PC-9 (cell line): ENCODE data around the gene NISCH. TPM values are rescaled to one million over a fixed set of nuclear protein-coding genes. Genes with fewer than 3 reads are reported as not detected.

Experiments used
- BruUV-seq: library from RNA; stranded (reverse); fragments of 400-500 nt; replicated peaks from 2 replicates; lab custom pipeline; 2021; lab: Mats Ljungman, UMichigan
- CTCF ChIA-PET: fragments of 300-600 bp; sonication (Branson Sonifier 250); formaldehyde crosslinking; loops from one replicate; lab custom pipeline; 2022; ENCODE audit warnings: antibody characterized with exemption; lab: Charles Lee
- POLR2A ChIA-PET: fragments of 300-600 bp; sonication (Branson Sonifier 250); formaldehyde crosslinking; loops from one replicate; lab custom pipeline; 2022; ENCODE audit warnings: antibody characterized with exemption; ENCODE audit not compliant: unreplicated experiment; lab: Charles Lee
- DNase-seq, 2 experiments: peaks; one replicate each; pipeline versions ENCODE4 v3.0.0 to v3.0.0-alpha.2; 2015 to 2022; ENCODE audit warnings: mixed read lengths in 1 of 2
- H2AFZ ChIP-seq: fragments of 200-600 bp; sonication (generic); 2 replicates; pipeline ENCODE4 v1.8.1; 2017; ENCODE audit warnings: antibody characterized with exemption
- H3F3A ChIP-seq: fragments of 200-600 bp; sonication (generic); 2 replicates; pipeline ENCODE4 v1.8.1; 2017; ENCODE audit warnings: antibody characterized with exemption, mild to moderate bottlenecking, low read depth; ENCODE audit not compliant: insufficient read depth
- H3K27ac ChIP-seq: fragments of 200-600 bp; sonication (generic); 2 replicates; pipeline ENCODE4 v1.6.1; 2016; ENCODE audit warnings: mixed run types
- H3K27me3 ChIP-seq: fragments of 200-600 bp; sonication (generic); 2 replicates; pipeline ENCODE4 v1.6.1; 2016; ENCODE audit warnings: low read depth, mixed run types; ENCODE audit not compliant: insufficient read depth
- H3K36me3 ChIP-seq: fragments of 200-600 bp; sonication (generic); 2 replicates; pipeline ENCODE4 v1.6.1; 2016; ENCODE audit warnings: low read depth, mixed run types
- H3K4me1 ChIP-seq: fragments of 200-600 bp; sonication (generic); replicated peaks from 2 replicates; pipeline ENCODE4 v1.6.1; 2016; ENCODE audit warnings: mixed run types; ENCODE audit not compliant: insufficient read depth
- H3K4me2 ChIP-seq: fragments of 200-600 bp; sonication (generic); 2 replicates; pipeline ENCODE4 v1.6.1; 2017; ENCODE audit warnings: mixed run types
- H3K4me3 ChIP-seq: fragments of 200-600 bp; sonication (generic); 2 replicates; pipeline ENCODE4 v1.6.1; 2016; ENCODE audit warnings: mixed run types
- H3K79me2 ChIP-seq: fragments of 200-600 bp; sonication (generic); 2 replicates; pipeline ENCODE4 v1.6.1; 2017; ENCODE audit warnings: low read depth, mixed run types
- H3K9me2 ChIP-seq: fragments of 200-600 bp; sonication (generic); 2 replicates; pipeline ENCODE4 v1.8.1; 2017; ENCODE audit warnings: mild to moderate bottlenecking; ENCODE audit not compliant: insufficient read depth
- H3K9me3 ChIP-seq: fragments of 200-600 bp; sonication (generic); 2 replicates; pipeline ENCODE4 v1.8.1; 2016; ENCODE audit warnings: low read depth; ENCODE audit not compliant: insufficient read depth
- H4K20me1 ChIP-seq: fragments of 200-600 bp; sonication (generic); 2 replicates; pipeline ENCODE4 v1.8.1; 2017; ENCODE audit not compliant: insufficient read depth
- CTCF ChIP-seq: fragments of 200-600 bp; sonication (generic); conservative IDR thresholded peaks from 2 replicates; pipeline ENCODE4 v1.6.1; 2017; ENCODE audit warnings: mixed run types, antibody characterized with exemption, mild to moderate bottlenecking, moderate library complexity
- EZH2 ChIP-seq: fragments of 200-600 bp; sonication (generic); IDR thresholded peaks from 2 replicates; pipeline ENCODE4 v1.8.0; 2017; ENCODE audit warnings: antibody characterized with exemption, low read depth
- intact Hi-C: fragments of 100-400 bp; cut with micrococcal nuclease; formaldehyde crosslinking; loops from one replicate; pipeline ENCODE4 v1.10.0; 2022; ENCODE audit not compliant: unreplicated experiment
- total RNA-seq: library from RNA; stranded (reverse); gene quantifications from 2 replicates; pipeline ENCODE4 v1.2.3, GENCODE V29; 2021

The NISCH gene
- total RNA-seq, 1 experiment from 2014 or later = 66.1 TPM

GRCh38 chr3:52428151-52429005, 27.0 kb upstream of the NISCH start:
- ChIA-PET CTCF (interaction anchor here (0.6 to 1.1 kb wide), 3 partner anchors 17 to 1491 kb away, joined by 3 to 6 read pairs (median 3); no protein-coding TSS in a partner anchor), POLR2A (no interaction called here)
- H3K36me3 ChIP-seq = no peaks in the 10 kb centered on the region
- no peak overlapping the region for H3K27ac ChIP-seq
- intact Hi-C loops = loop anchor here (1.0 to 5.0 kb wide), 3 partner anchors 19 to 644 kb away; no protein-coding TSS in a partner anchor
- BruUV-seq = no TSS peak
- H3F3A ChIP-seq = no peaks in the 10 kb centered on the region
- H3K79me2 ChIP-seq = no peaks in the 10 kb centered on the region
- H3K4me3 ChIP-seq = no peak overlapping the region
- TF ChIP-seq EZH2 (no peak), CTCF (peak; percentile 75)
- H3K27me3 ChIP-seq = no peaks in the 10 kb centered on the region
- H3K4me2 ChIP-seq = no peak overlapping the region
- no peaks in the 10 kb centered on the region for H3K9me3 ChIP-seq
- peaks cover 9% of the 10 kb centered on the region; the same call in 1 of the 2 replicates for H3K4me1 ChIP-seq
- H2AFZ ChIP-seq = no peak overlapping the region
- peak; percentile 50 to 51 for DNase-seq
- no peaks in the 10 kb centered on the region for H4K20me1 ChIP-seq
- no peaks in the 10 kb centered on the region for H3K9me2 ChIP-seq

GRCh38 chr3:52429031-52429430, 26.4 kb upstream of the NISCH start:
- intact Hi-C loops = loop anchor here (5.0 kb wide), 2 partner anchors 253 to 643 kb away; no protein-coding TSS in a partner anchor
- POLR2A ChIA-PET = no interaction called here
- H2AFZ ChIP-seq = no peak overlapping the region

More at GRCh38 chr3:52429031-52429430, 26.4 kb upstream of the NISCH start:
- H3K27me3 ChIP-seq = no peaks in the 10 kb centered on the region
- no peak overlapping the region for H3K4me3 ChIP-seq
- no peak for DNase-seq
- no peaks in the 10 kb centered on the region for H3K9me2 ChIP-seq
- no TSS peak for BruUV-seq
- H4K20me1 ChIP-seq = no peaks in the 10 kb centered on the region
- H3F3A ChIP-seq = no peaks in the 10 kb centered on the region
- H3K36me3 ChIP-seq = no peaks in the 10 kb centered on the region
- no peak overlapping the region for H3K4me2 ChIP-seq
- CTCF ChIA-PET = interaction anchor here (1.1 kb wide), 1 partner anchor 16 kb away, joined by 6 read pairs; no protein-coding TSS in a partner anchor
- H3K27ac ChIP-seq = no peak overlapping the region
- TF ChIP-seq CTCF = no peak
- TF ChIP-seq EZH2 = no peak
- H3K4me1 ChIP-seq = peaks cover 9% of the 10 kb centered on the region; the same call in 1 of the 2 replicates
- no peaks in the 10 kb centered on the region for H3K9me3 ChIP-seq
- no peaks in the 10 kb centered on the region for H3K79me2 ChIP-seq
